Endodermal cell (in vitro differentiated cells): ENCODE results near the gene ERMP1. TPM values are rescaled to one million over a fixed set of nuclear protein-coding genes. Genes with fewer than 3 reads are reported as not detected.

Source experiments
- DNase-seq: peaks from one replicate; pipeline ENCODE4 v3.0.0-alpha.2; 2017
- H3K27ac ChIP-seq: 2 replicates; pipeline ENCODE4 v1.5.1; 2013; ENCODE audit warnings: mild to moderate bottlenecking, low read depth, low read length, moderate library complexity
- H3K27me3 ChIP-seq: 2 replicates; pipeline ENCODE4 v1.6.1; 2013; ENCODE audit warnings: mild to moderate bottlenecking, low read length, moderate library complexity; ENCODE audit not compliant: insufficient read depth, control insufficient read depth, poor library complexity, severe bottlenecking
- H3K36me3 ChIP-seq: 2 replicates; pipeline ENCODE4 v1.7.0; 2013; ENCODE audit warnings: mild to moderate bottlenecking, low read length, moderate library complexity; ENCODE audit not compliant: control insufficient read depth, insufficient read depth
- H3K4me1 ChIP-seq: one replicate; pipeline ENCODE4 v1.7.0; 2013; ENCODE audit warnings: low read length; ENCODE audit not compliant: control insufficient read depth, insufficient read depth
- H3K4me3 ChIP-seq: 2 replicates; pipeline ENCODE4 v1.5.1; 2013; ENCODE audit warnings: mild to moderate bottlenecking, low read length, moderate library complexity
- H3K9ac ChIP-seq: 2 replicates; pipeline ENCODE4 v1.6.1; 2013; ENCODE audit warnings: mild to moderate bottlenecking, low read length, moderate library complexity; ENCODE audit not compliant: poor library complexity, severe bottlenecking; ENCODE audit errors: extremely low read depth
- H3K9me3 ChIP-seq: 2 replicates; pipeline ENCODE4 v1.6.1; 2013; ENCODE audit warnings: mild to moderate bottlenecking, low read length, moderate library complexity; ENCODE audit not compliant: control insufficient read depth
- H3K27ac Mint-ChIP-seq: 2 replicates; pipeline ENCODE4 v1.8.0; 2020; ENCODE audit warnings: mixed read lengths
- H3K27me3 Mint-ChIP-seq: 2 replicates; pipeline ENCODE4 v1.8.0; 2021; ENCODE audit warnings: mild to moderate bottlenecking, mixed read lengths; ENCODE audit not compliant: insufficient read depth
- H3K36me3 Mint-ChIP-seq: 2 replicates; pipeline ENCODE4 v1.8.0; 2020; ENCODE audit warnings: low read depth, mixed read lengths
- H3K4me1 Mint-ChIP-seq: 2 replicates; pipeline ENCODE4 v1.8.0; 2020; ENCODE audit warnings: mixed read lengths
- H3K4me3 Mint-ChIP-seq: 2 replicates; pipeline ENCODE4 v1.8.0; 2020; ENCODE audit warnings: mild to moderate bottlenecking, moderate library complexity, mixed read lengths
- H3K9me3 Mint-ChIP-seq: 2 replicates; pipeline ENCODE4 v1.8.0; 2020; ENCODE audit warnings: mild to moderate bottlenecking, mixed read lengths
- CTCF ChIP-seq: fragments of 200-600 bp; sonication (generic); conservative IDR thresholded peaks from 2 replicates; pipeline ENCODE4 v1.5.0; 2021; ENCODE audit warnings: antibody characterized with exemption, mild to moderate bottlenecking
- WGBS, 2 experiments: methylation state at CpG; one replicate each; pipeline versions ENCODE4 v1.1.5 to v1.1.7; 2013; ENCODE audit warnings: missing lambda C conversion rate in 2 of 2, mixed read lengths in 1 of 2; ENCODE audit not compliant: insufficient coverage in 1 of 2, insufficient read length in 1 of 2; 5-methylcytosine and 5-hydroxymethylcytosine counted together
- total RNA-seq, 2 donors: library from RNA; stranded (reverse); fragmentation: NEBNext Ultra II Directional in 1 of 2; extraction: Animal tissue kit (Norgen Biotek cat#: 25700) in 1 of 2; gene quantifications; 2 replicates in 1 of 2; 3 replicates in 1 of 2; pipeline ENCODE4 v1.2.1, GENCODE V29; 2021

ERMP1 gene
- total RNA-seq, 2 donors from 2014 or later = 22.8 to 36.0 TPM

- no peak overlapping the region for H3K27ac ChIP-seq
- H3K9me3 ChIP-seq = peaks cover 20% of the 10 kb centered on the region
- no peak for TF ChIP-seq CTCF
- Mint-ChIP-seq H3K9me3 (peaks cover 8% of the 10 kb centered on the region), H3K27ac (no peak overlapping the region), H3K27me3 (no peaks in the 10 kb centered on the region), H3K4me1 (no peaks in the 10 kb centered on the region), H3K36me3 (peaks cover 49% of the 10 kb centered on the region), H3K4me3 (no peak overlapping the region)
- H3K4me3 ChIP-seq = no peak overlapping the region
- H3K9ac ChIP-seq = no peak overlapping the region
- peaks cover 77% of the 10 kb centered on the region for H3K36me3 ChIP-seq
- H3K27me3 ChIP-seq = no peaks in the 10 kb centered on the region
- WGBS, 2 experiments = 94% methylated on average over 1 of the region's 1 CpG; no CpG with 5 or more reads in 1 of the 2 experiments
- DNase-seq = no peak
- no peaks in the 10 kb centered on the region for H3K4me1 ChIP-seq
Measured at GRCh38 chr9:5748438-5748837, 84.5 kb downstream of the ERMP1 start.

GRCh38 chr9:5743109-5743508 is 89.8 kb downstream of the ERMP1 start:
- H3K4me3 Mint-ChIP-seq = no peak overlapping the region
- peaks cover 69% of the 10 kb centered on the region for H3K36me3 ChIP-seq
- H3K9me3 ChIP-seq = peaks cover 21% of the 10 kb centered on the region
- H3K4me1 Mint-ChIP-seq = peaks cover 11% of the 10 kb centered on the region
- DNase-seq = no peak
- no peaks in the 10 kb centered on the region for H3K27me3 Mint-ChIP-seq
- WGBS, 2 experiments = 89 to 92% methylated on average over 1 to 3 of the region's 3 CpGs
- peaks cover 58% of the 10 kb centered on the region for H3K36me3 Mint-ChIP-seq
- peaks cover 13% of the 10 kb centered on the region for H3K9me3 Mint-ChIP-seq
- no peak overlapping the region for H3K4me3 ChIP-seq
- H3K9ac ChIP-seq = no peak overlapping the region
- H3K27me3 ChIP-seq = no peaks in the 10 kb centered on the region
- H3K27ac ChIP-seq = no peak overlapping the region
- H3K4me1 ChIP-seq = no peaks in the 10 kb centered on the region
- no peak overlapping the region for H3K27ac Mint-ChIP-seq
- TF ChIP-seq CTCF = no peak

- Mint-ChIP-seq H3K9me3 (peaks cover 12% of the 10 kb centered on the region), H3K4me3 (no peak overlapping the region), H3K36me3 (peaks cover 59% of the 10 kb centered on the region), H3K27ac (no peak overlapping the region), H3K27me3 (no peaks in the 10 kb centered on the region), H3K4me1 (peaks cover 9% of the 10 kb centered on the region)
- Histone ChIP-seq H3K4me3 (no peak overlapping the region), H3K36me3 (peaks cover 62% of the 10 kb centered on the region), H3K27ac (no peak overlapping the region), H3K27me3 (no peaks in the 10 kb centered on the region), H3K9ac (no peak overlapping the region), H3K4me1 (no peaks in the 10 kb centered on the region), H3K9me3 (peaks cover 15% of the 10 kb centered on the region)
- 98 to 100% methylated on average over 1 to 2 of the region's 2 CpGs for WGBS, 2 experiments
- DNase-seq = no peak
- TF ChIP-seq CTCF = no peak
Measured at GRCh38 chr9:5736563-5737346, 96.2 kb downstream of the ERMP1 start.
